Ishikawa (cell line): ENCODE results near the gene HCN1.

ENCODE experiments used
- CEBPB ChIP-seq: IDR thresholded peaks from 2 replicates; pipeline ENCODE4 v1.6.1; 2012
- EP300 ChIP-seq: IDR thresholded peaks from 2 replicates; pipeline ENCODE4 v1.6.1; 2012; ENCODE audit warnings: borderline replicate concordance
- FOXM1 ChIP-seq: IDR thresholded peaks from 2 replicates; pipeline ENCODE4 v1.6.1; 2012; ENCODE audit warnings: low read depth, borderline replicate concordance
- NFIC ChIP-seq: IDR thresholded peaks from 2 replicates; pipeline ENCODE4 v1.6.1; 2012
- RAD21 ChIP-seq: IDR thresholded peaks from 2 replicates; pipeline ENCODE4 v1.6.1; 2012; ENCODE audit warnings: low read depth
- REST ChIP-seq: IDR thresholded peaks from 2 replicates; pipeline ENCODE4 v1.6.1; 2012; ENCODE audit warnings: low read depth, mild to moderate bottlenecking
- TAF1 ChIP-seq: IDR thresholded peaks from 2 replicates; pipeline ENCODE4 v1.6.1; 2012; ENCODE audit warnings: low read depth, mild to moderate bottlenecking
- USF1 ChIP-seq: IDR thresholded peaks from 2 replicates; pipeline ENCODE4 v1.6.1; 2012
- YY1 ChIP-seq: IDR thresholded peaks from 2 replicates; pipeline ENCODE4 v1.6.1; 2012; ENCODE audit warnings: low read depth
- ZBTB7A ChIP-seq: IDR thresholded peaks from 2 replicates; pipeline ENCODE4 v1.6.1; 2012; ENCODE audit warnings: low read depth
- TF ChIP-seq, protein P1 (sequence below): IDR thresholded peaks from 2 replicates; pipeline ENCODE4 v1.6.1; 2012

DNA sequence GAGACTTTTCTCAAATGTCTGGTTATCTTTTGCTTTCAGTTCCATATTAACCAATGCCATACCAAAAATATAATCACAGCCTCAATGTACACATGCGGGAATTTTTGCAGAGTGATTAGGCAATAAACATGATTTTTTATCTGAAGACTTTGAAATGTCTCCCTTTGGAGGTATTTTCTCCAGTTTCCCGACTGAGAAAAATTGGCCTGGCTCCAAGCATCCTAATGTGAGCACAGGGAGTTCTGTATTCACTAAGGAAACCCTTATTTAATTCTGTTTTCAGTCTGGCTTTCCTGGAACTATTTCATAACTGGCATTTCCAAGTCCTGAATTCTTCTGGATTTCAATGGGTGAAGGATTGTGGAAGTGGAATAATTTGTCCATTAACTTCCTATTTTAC lies 8.5 kb downstream of the HCN1 start:
- TF ChIP-seq YY1 (no peak), REST (no peak), EP300 (no peak), TAF1 (no peak), RAD21 (no peak), FOXM1 (no peak), NFIC (no peak), CEBPB (no peak), USF1 (no peak), ZBTB7A (no peak)
- TF ChIP-seq, protein P1, sequence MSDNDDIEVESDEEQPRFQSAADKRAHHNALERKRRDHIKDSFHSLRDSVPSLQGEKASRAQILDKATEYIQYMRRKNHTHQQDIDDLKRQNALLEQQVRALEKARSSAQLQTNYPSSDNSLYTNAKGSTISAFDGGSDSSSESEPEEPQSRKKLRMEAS: no peak
